GM18873 (cell line): ENCODE data around the gene THBS2.
"Not testable (repeated sequence)": the region's sequence is repeated elsewhere in the genome, so short reads cannot be mapped to it uniquely, and the experiment has no call there.

Experiments
- ATAC-seq: cut with Tn5 transposase; IDR thresholded peaks from one replicate; pipeline ENCODE4 v1.9.1; 2021; ENCODE audit warnings: mild to moderate bottlenecking, moderate library complexity, moderate number of reproducible peaks; ENCODE audit not compliant: unreplicated experiment, low FRiP score

Gene THBS2

DNA sequence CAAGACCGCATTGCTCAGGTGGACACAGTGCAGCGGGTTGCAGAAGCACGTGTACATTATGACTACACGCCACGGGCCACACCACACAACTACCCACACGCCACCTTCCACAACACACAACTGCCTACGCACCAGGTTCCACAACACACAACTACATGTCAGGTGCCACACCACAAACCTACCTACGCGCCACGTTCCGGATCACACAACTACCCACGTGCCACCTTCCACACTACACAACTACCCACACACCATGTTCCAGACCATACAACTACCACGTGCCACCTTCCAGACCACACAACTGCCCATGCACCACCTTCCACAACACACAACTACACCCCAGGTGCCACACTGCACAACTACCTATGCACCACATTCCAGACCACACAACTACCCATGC lies 20.5 kb downstream of the THBS2 start:
- no peak for ATAC-seq

- ATAC-seq = no peak
These were observed 21.1 kb downstream of the THBS2 start for GRCh38 chr6:169232507-169232931.

- no peak for ATAC-seq
These were observed 21.7 kb downstream of the THBS2 start for GRCh38 chr6:169231790-169232506.

DNA sequence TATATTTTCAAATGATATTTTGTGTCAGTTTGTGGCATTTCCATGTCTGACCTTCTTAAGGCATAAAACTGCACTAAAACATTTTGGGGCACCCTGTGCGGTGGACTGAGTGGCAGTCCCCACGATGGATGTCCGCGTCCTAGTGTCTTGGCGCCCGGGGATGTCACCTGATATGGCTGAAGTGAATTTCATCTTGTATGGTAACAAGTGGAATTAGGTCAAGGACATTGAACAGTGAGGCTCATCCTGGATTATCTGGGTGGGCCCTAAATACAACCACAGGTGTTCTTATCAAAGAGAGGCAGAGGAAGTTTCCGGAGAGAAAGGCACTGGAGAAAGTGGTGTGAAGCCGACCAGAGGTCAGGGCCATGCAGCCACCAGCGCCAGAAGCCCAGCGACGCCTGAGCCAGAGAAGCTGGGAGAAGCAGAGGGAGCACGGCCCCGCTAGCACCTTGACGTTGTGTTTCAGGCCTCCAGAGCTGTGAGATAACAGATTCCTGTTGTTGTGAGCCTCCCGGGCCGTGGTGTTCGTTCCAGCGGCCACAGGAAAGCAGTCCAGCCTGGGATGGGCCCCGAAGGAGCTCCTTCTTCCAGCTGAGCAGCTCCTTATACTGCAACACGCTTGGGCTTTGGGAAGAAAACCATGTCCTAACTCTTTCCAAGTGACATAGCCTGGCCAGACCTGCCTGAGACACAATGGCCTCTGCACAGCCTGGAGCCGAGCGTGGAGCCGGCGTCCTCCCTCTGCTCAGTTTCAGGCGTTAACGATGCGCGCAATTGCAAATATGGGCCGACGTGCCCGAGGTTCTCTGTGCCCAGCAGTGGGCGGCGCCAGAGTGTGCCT lies 22.5 kb downstream of the THBS2 start:
- ATAC-seq = no peak

- ATAC-seq = no peak
These were observed 23.4 kb downstream of the THBS2 start for GRCh38 chr6:169230322-169230665.

- no peak for ATAC-seq
These were observed 23.9 kb downstream of the THBS2 start for GRCh38 chr6:169229615-169230321.

DNA sequence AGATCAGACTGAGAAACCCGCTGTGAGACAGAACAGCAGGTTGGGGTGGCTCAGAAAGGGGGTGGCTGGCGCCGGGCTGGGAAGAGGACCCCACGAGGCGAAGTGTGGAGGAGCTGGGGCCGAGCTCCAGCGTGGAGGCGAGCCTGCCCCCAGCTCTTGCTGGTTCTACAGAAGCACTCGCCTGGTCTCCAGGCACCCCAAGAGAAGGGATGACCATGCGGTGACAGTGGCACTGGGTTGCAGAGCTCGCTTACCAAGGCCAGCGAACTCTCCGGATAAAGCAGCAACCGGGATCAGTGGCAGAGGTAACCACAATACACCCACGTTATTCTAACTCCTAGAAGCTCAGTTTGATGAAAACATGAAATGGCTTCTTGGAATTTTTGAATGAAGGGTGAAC lies 26.5 kb downstream of the THBS2 start:
- ATAC-seq = no peak

DNA sequence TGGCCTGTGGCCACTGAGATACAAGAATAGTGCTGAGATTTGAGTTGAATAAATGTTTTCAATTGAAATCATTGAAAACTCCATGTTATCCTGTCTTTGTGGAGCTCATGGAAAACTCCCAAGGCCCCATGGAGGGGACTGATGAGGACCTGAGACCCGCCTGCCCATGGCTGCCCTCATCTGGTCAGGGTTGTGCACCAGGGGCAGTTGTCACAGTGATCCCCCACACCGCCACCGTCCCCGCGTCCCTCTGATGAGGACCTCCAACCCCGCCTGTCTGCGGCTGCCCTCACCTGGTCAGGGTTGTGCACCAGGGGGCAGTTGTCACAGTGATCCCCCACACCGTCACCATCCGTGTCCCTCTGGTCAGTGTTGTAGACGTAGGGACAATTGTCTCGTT lies 27.8 kb downstream of the THBS2 start:
- ATAC-seq = no peak

- no peak for ATAC-seq
These were observed 28.5 kb downstream of the THBS2 start for GRCh38 chr6:169225131-169225576.

DNA sequence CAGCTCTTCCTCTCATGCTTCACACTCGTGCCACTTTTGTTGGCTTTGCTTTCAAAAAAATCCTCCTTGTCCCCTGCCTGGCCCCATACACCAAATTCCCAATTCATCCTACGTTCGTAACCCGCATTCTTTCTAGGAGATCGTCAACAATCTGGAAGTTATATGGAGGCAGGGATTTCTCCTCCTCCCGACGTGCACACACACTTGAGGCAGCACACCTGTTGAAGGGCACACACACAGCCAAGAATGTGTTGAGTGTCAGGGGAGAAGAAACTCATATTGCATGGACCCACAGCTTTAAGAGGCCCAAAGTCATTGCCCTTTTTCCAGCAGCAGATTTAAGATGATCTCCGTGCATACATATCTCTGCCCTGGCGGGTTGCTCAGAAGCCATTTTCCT lies 28.9 kb downstream of the THBS2 start:
- no peak for ATAC-seq

DNA sequence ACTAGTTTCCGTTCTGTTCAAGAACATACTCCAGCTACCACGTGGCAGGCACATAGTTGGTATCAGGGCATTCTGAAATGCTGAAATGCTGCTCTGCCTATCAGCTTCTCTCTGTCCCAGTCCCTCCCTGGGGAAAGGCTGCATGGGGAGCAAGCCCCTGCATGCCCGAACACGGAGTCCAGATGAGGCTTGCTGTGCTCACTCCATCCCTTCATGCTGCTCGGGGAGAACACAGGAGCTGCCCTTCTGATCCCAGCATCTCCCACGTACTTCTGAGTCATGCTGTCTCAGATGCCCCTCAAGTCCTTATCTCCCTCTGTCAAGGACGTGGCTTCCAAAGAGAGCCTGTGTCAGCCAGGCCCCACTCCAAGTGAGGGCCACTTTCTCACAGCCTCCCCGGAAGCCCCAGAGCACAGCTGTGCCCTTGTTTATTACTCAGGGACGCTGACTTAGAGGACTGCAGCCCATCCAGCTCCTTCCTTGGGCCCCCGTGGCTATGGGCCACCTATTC lies 29.4 kb downstream of the THBS2 start:
- ATAC-seq = no peak

GRCh38 chr6:169223006-169223405 lies 30.6 kb downstream of the THBS2 start:
- no peak for ATAC-seq

DNA sequence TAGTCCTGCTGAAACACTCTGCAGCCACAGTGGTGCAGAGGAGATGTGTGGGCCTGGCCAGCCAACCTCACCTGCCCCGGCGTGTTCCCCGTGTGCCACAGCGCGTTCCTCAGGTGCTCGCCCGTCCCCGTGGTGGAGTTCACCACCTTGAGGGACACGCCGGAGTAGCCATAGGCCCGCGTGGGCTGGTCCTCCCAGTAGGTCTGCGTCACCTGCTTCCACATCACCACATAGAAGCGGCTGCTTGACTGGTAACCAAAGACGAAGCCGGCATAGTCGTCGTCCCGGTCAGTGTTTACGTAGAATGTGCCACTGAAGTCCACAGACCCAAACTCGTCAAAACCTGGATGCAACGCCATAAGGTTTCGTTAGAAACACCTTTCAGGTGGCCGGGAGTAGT lies 31.5 kb downstream of the THBS2 start:
- ATAC-seq = no peak

DNA sequence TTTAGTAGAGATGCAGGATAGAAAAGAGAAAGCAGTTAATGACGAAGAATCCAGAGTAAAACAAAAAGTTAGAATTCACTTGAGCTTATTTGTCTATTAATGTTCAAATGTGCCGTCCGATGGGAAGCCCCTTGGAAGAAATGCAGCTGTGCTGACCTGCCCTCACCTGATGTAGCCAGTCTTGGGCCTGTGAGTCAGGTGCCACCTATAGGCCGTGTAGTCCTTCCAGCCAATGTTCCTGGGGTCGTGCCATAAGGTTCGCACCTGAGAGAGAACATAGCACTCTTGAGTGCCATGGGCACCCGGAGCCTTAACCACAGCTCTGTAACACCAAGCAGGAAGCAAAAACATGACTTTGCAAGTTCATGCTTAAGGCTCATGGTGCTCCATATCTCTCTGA lies 32.4 kb downstream of the THBS2 start:
- no peak for ATAC-seq

GRCh38 chr6:169220068-169220964 lies 33.3 kb downstream of the THBS2 start:
- no peak for ATAC-seq

DNA sequence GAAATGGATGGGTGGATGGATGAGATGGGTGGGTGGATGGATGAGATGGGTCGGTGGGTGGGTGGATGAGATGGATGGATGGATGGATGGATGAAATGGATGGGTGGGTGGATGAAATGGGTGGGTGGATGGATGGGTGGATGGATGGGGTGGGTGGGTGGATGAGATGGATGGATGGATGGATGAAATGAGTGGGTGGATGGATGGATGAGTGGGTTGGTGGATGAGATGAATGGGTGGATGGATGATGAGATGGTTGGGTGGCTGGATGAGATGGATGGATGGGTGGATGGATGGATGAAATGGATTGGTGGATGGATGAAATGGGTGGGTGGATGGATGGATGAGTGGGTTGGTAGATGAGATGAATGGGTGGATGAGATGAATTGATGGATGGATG lies 35.7 kb downstream of the THBS2 start:
- no peak for ATAC-seq

DNA sequence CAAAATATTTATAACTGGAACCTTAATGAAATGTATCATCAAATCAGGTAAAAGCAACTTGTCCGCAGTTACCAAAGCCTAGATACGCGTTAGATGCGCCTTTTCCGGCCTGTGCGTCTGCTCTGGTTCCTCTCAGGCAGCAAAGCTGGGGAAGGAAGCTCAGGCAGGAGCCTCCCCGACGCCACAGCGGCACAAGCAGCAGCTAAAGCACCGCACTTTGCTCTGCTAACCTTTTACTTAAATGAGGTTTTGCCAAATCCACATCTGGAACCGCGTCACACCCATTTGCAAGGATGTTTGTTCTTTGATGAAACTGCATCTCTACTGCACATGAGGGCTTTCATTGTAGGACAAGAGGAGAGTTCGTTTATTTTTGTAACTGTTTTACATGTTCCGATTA lies 36.8 kb downstream of the THBS2 start:
- no peak for ATAC-seq

GRCh38 chr6:169215201-169215681 lies 38.4 kb downstream of the THBS2 start:
- ATAC-seq = no peak

DNA sequence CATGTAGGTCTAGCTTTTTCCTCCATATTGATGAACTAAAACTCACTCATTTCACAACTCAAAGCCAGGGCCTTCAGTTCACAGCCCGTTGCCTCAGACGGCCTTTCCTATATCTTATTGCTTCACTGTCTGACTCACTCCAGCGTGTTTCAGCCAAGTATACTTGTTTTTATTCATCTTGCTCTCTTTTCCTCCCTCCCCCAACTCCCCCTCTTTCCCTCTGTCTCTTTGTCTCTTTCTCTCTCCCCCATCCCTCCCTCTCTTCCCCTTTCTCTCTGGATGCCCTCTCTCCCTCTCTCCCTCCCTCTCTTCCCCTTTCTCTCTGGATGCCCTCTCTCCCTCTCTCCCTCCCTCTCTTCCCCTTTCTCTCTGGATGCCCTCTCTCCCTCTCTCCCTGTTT lies 38.9 kb downstream of the THBS2 start:
- not testable (repeated sequence) for ATAC-seq
